Putamen (tissue), 1 donor: ENCODE data around the gene CACNA1A.
"Not testable (repeated sequence)": the region's sequence is repeated elsewhere in the genome, so short reads cannot be mapped to it uniquely, and the experiment has no call there.

Source experiments
- DNase-seq: peaks from one replicate; pipeline ENCODE4 v3.0.0-alpha.2; 2016; ENCODE audit warnings: low spot score

Gene CACNA1A

GRCh38 chr19:13506471-13506820, at the start of gene CACNA1A:
Gene CACNA1A (minus strand): TSS chr19:13506479. CDS start chr19:13506224, 255 bp downstream.
- peak; percentile 28 for DNase-seq

- no peak for DNase-seq
These were observed 48.4 kb upstream of the CACNA1A start for GRCh38 chr19:13554506-13555240.

- no peak for DNase-seq
These were observed 47.7 kb upstream of the CACNA1A start for GRCh38 chr19:13553880-13554400.

- DNase-seq = no peak
These were observed 41.9 kb upstream of the CACNA1A start for GRCh38 chr19:13548131-13548530.

- DNase-seq = no peak
These were observed 40.8 kb upstream of the CACNA1A start for GRCh38 chr19:13547102-13547501.

- DNase-seq = no peak
These were observed 38.1 kb upstream of the CACNA1A start for GRCh38 chr19:13544423-13544822.

GRCh38 chr19:13541554-13541953, 35.3 kb upstream of the CACNA1A start:
- no peak for DNase-seq

GRCh38 chr19:13539332-13539731, 33.1 kb upstream of the CACNA1A start:
- DNase-seq = no peak

GRCh38 chr19:13538601-13539253, 32.4 kb upstream of the CACNA1A start:
- no peak for DNase-seq

- no peak for DNase-seq
These were observed 31.2 kb upstream of the CACNA1A start for GRCh38 chr19:13537454-13537853.

- no peak for DNase-seq
These were observed 24.4 kb upstream of the CACNA1A start for GRCh38 chr19:13530720-13531119.

GRCh38 chr19:13529721-13530120, 23.4 kb upstream of the CACNA1A start:
- DNase-seq = not testable (repeated sequence)

- no peak for DNase-seq
These were observed 20.3 kb upstream of the CACNA1A start for GRCh38 chr19:13526552-13526951.

GRCh38 chr19:13521066-13521465, 14.8 kb upstream of the CACNA1A start:
- no peak for DNase-seq

GRCh38 chr19:13511947-13512346, 5.7 kb upstream of the CACNA1A start:
- DNase-seq = no peak

GRCh38 chr19:13507053-13507611, 853 bp upstream of the CACNA1A start:
- peak; percentile 49 for DNase-seq

GRCh38 chr19:13505761-13506470, 363 bp downstream of the CACNA1A start:
- no peak for DNase-seq

GRCh38 chr19:13505164-13505695, 1.0 kb downstream of the CACNA1A start:
- DNase-seq = no peak

GRCh38 chr19:13503570-13504235, 2.6 kb downstream of the CACNA1A start:
- no peak for DNase-seq

- no peak for DNase-seq
These were observed 4.0 kb downstream of the CACNA1A start for GRCh38 chr19:13502231-13502630.

- DNase-seq = no peak
These were observed 6.6 kb downstream of the CACNA1A start for GRCh38 chr19:13499692-13500091.
